Activated CD4-positive, alpha-beta T cell treated with anti-CD3 and anti-CD28 coated beads for 36 hours (primary cell): Measurements from ENCODE around the gene PDHB. TPM values are rescaled to one million over a fixed set of nuclear protein-coding genes. Genes with fewer than 3 reads are reported as not detected.
"Not testable (repeated sequence)": the region's sequence is repeated elsewhere in the genome, so short reads cannot be mapped to it uniquely, and the experiment has no call there.

Experiments
- ATAC-seq: fragments of 200-7000 bp; cut with Tn5 transposase; one replicate; pipeline ENCODE4 v1.10.0; 2021; ENCODE audit warnings: mild to moderate bottlenecking, moderate library complexity
- CTCF ChIA-PET: fragments of 350-600 bp; sonication (Branson Sonifier 250); formaldehyde crosslinking; loops from one replicate; lab custom pipeline; 2021; ENCODE audit warnings: antibody characterized with exemption; lab: Charles Lee
- POLR2A ChIA-PET: fragments of 350-600 bp; sonication (Branson Sonifier 250); formaldehyde crosslinking; loops from one replicate; lab custom pipeline; 2021; ENCODE audit warnings: antibody characterized with exemption, inconsistent platforms; lab: Charles Lee
- DNase-seq: peaks from one replicate; pipeline ENCODE4 v3.0.0-alpha.2; 2020
- H3K27ac Mint-ChIP-seq: one replicate; pipeline ENCODE4 v1.8.0; 2021; ENCODE audit warnings: mixed read lengths
- H3K27me3 Mint-ChIP-seq: one replicate; pipeline ENCODE4 v1.8.0; 2021; ENCODE audit warnings: mixed read lengths
- H3K36me3 Mint-ChIP-seq: one replicate; pipeline ENCODE4 v1.8.0; 2021; ENCODE audit warnings: low read depth, mixed read lengths
- H3K4me1 Mint-ChIP-seq: one replicate; pipeline ENCODE4 v1.8.0; 2021; ENCODE audit warnings: mixed read lengths
- H3K4me3 Mint-ChIP-seq: one replicate; pipeline ENCODE4 v1.8.0; 2021; ENCODE audit warnings: mild to moderate bottlenecking, moderate library complexity, mixed read lengths
- H3K9me3 Mint-ChIP-seq: one replicate; pipeline ENCODE4 v1.8.0; 2021; ENCODE audit warnings: low read depth, mixed read lengths
- intact Hi-C, 2 experiments: fragments of 100-400 bp; cut with DNase I in 1 of 2; cut with micrococcal nuclease in 1 of 2; formaldehyde crosslinking; loops; one replicate each; pipeline versions ENCODE4 v1.14.2 to v1.15.1; 2022 to 2024; cut with DNase I, micrococcal nuclease
- total RNA-seq, 2 experiments: library from RNA; stranded (reverse); gene quantifications; one replicate each; pipeline ENCODE4 v1.2.3, GENCODE V29; 2021

PDHB gene
- total RNA-seq, 2 experiments from 2014 or later = 42.7 to 50.7 TPM

DNA sequence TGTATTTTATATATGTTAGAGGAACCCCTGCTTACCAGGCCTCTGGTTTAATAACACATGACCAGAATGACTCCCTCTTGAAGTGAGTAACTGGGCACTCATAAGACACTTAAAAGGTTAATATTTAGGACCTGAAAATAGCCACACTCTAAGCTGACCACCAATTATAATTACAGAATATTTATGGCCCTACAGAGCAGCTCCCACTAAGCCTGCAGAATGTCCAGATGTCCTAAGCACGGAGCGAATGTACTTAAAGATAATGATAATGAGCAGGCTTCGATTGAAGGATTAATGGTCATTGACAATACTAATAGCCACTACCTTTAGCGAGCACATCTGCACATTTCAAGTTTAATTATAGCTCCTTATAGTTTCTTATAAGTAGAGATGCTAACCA is 35.5 kb upstream of the PDHB start:
- ChIA-PET CTCF (interaction anchor here (1.4 kb wide), 1 partner anchor 22 kb away, joined by 4 read pairs; no protein-coding TSS in a partner anchor), POLR2A (no interaction called here)
- ATAC-seq = no peak
- H3K27me3 Mint-ChIP-seq = peaks cover 2% of the 10 kb centered on the region
- H3K4me3 Mint-ChIP-seq = no peak overlapping the region
- no peaks in the 10 kb centered on the region for H3K36me3 Mint-ChIP-seq
- DNase-seq = no peak
- intact Hi-C loops = no loop called here
- no peak overlapping the region for H3K27ac Mint-ChIP-seq
- H3K9me3 Mint-ChIP-seq = no peaks in the 10 kb centered on the region
- H3K4me1 Mint-ChIP-seq = peaks cover 27% of the 10 kb centered on the region

GRCh38 chr3:58466899-58467563 is 33.4 kb upstream of the PDHB start:
- no peak for ATAC-seq
- CTCF ChIA-PET = interaction anchor here (0.7 to 1.4 kb wide), 3 partner anchors 25 to 161 kb away, joined by 3 to 8 read pairs (median 4); partner anchors contain the start of genes HTD2, KCTD6 and RPP14
- Mint-ChIP-seq H3K27me3 (no peaks in the 10 kb centered on the region), H3K36me3 (no peaks in the 10 kb centered on the region), H3K4me1 (peaks cover 29% of the 10 kb centered on the region), H3K4me3 (no peak overlapping the region), H3K9me3 (no peaks in the 10 kb centered on the region), H3K27ac (no peak overlapping the region)
- POLR2A ChIA-PET = no interaction called here
- DNase-seq = no peak
- intact Hi-C loops = no loop called here

- intact Hi-C loops = loop anchor here in 1 of 2 experiments (5.0 kb wide), 1 partner anchor 158 kb away; the partner anchor contains the start of genes HTD2 and RPP14
These were observed 31.2 kb upstream of the PDHB start for GRCh38 chr3:58464866-58465265.

GRCh38 chr3:58463942-58464271 is 30.3 kb upstream of the PDHB start:
- Mint-ChIP-seq H3K4me3 (no peak overlapping the region), H3K9me3 (no peaks in the 10 kb centered on the region), H3K36me3 (no peaks in the 10 kb centered on the region), H3K4me1 (peaks cover 14% of the 10 kb centered on the region), H3K27me3 (no peaks in the 10 kb centered on the region), H3K27ac (peak overlapping the region; percentile 25)
- ChIA-PET CTCF (interaction anchor here (0.6 to 1.6 kb wide), 20 partner anchors 9 to 505 kb away, joined by 3 to 13 read pairs (median 4); partner anchors contain the start of genes HTD2, PDHB and RPP14), POLR2A (no interaction called here)
- ATAC-seq = peak; percentile 3
- no peak for DNase-seq
- intact Hi-C loops = loop anchor here (1.0 to 5.0 kb wide), 7 partner anchors 7 to 166 kb away; partner anchors contain the start of genes HTD2 (in 2 of the 2), KCTD6 (in 2 of the 2), RPP14 (in 2 of the 2) and PDHB (in 1 of the 2)

More at GRCh38 chr3:58464866-58465265, 31.2 kb upstream of the PDHB start:
- Mint-ChIP-seq H3K27ac (no peak overlapping the region), H3K27me3 (no peaks in the 10 kb centered on the region), H3K9me3 (no peaks in the 10 kb centered on the region), H3K4me1 (peaks cover 14% of the 10 kb centered on the region), H3K4me3 (no peak overlapping the region), H3K36me3 (no peaks in the 10 kb centered on the region)
- ATAC-seq (peak; percentile 71), DNase-seq (peak; percentile 53)
- ChIA-PET CTCF (interaction anchor here (1.2 to 1.6 kb wide), 4 partner anchors 12 to 106 kb away, joined by 3 to 5 read pairs (median 4); no protein-coding TSS in a partner anchor), POLR2A (interaction anchor here (0.8 kb wide), 1 partner anchor 174 kb away, joined by 3 read pairs; no protein-coding TSS in a partner anchor)

- CTCF ChIA-PET = interaction anchor here (0.6 to 1.6 kb wide), 20 partner anchors 9 to 504 kb away, joined by 3 to 13 read pairs (median 4); partner anchors contain the start of genes HTD2, PDHB and RPP14
- H3K4me1 Mint-ChIP-seq = peaks cover 14% of the 10 kb centered on the region
- no peaks in the 10 kb centered on the region for H3K9me3 Mint-ChIP-seq
- H3K27me3 Mint-ChIP-seq = no peaks in the 10 kb centered on the region
- POLR2A ChIA-PET = interaction anchor here (0.7 kb wide), 1 partner anchor 30 kb away, joined by 4 read pairs; the partner anchor contains the start of gene PDHB
- intact Hi-C loops = loop anchor here (1.0 to 5.0 kb wide), 7 partner anchors 8 to 167 kb away; partner anchors contain the start of genes HTD2 (in 2 of the 2), KCTD6 (in 2 of the 2), RPP14 (in 2 of the 2) and PDHB (in 1 of the 2)
- H3K4me3 Mint-ChIP-seq = no peak overlapping the region
- peak overlapping the region; percentile 25 for H3K27ac Mint-ChIP-seq
- peak; percentile 97 for ATAC-seq
- peak; percentile 91 for DNase-seq
- no peaks in the 10 kb centered on the region for H3K36me3 Mint-ChIP-seq
These were observed 29.7 kb upstream of the PDHB start for GRCh38 chr3:58463181-58463941.

- POLR2A ChIA-PET = no interaction called here
- Mint-ChIP-seq H3K4me1 (peaks cover 14% of the 10 kb centered on the region), H3K36me3 (no peaks in the 10 kb centered on the region), H3K9me3 (no peaks in the 10 kb centered on the region), H3K27ac (no peak overlapping the region), H3K4me3 (no peak overlapping the region), H3K27me3 (no peaks in the 10 kb centered on the region)
- CTCF ChIA-PET = no interaction called here
- ATAC-seq (no peak), DNase-seq (no peak)
- intact Hi-C loops = loop anchor here (1.0 to 5.0 kb wide), 7 partner anchors 8 to 167 kb away; partner anchors contain the start of genes HTD2 (in 2 of the 2), KCTD6 (in 2 of the 2), RPP14 (in 2 of the 2) and PDHB (in 1 of the 2)
These were observed 29.2 kb upstream of the PDHB start for GRCh38 chr3:58462829-58463180.

- Mint-ChIP-seq H3K27me3 (no peaks in the 10 kb centered on the region), H3K9me3 (peaks cover 12% of the 10 kb centered on the region), H3K4me1 (peaks cover 8% of the 10 kb centered on the region), H3K36me3 (peaks cover 10% of the 10 kb centered on the region), H3K4me3 (no peak overlapping the region), H3K27ac (no peak overlapping the region)
- CTCF ChIA-PET = no interaction called here
- ATAC-seq = no peak
- intact Hi-C loops = no loop called here
- POLR2A ChIA-PET = no interaction called here
- no peak for DNase-seq
These were observed 25.5 kb upstream of the PDHB start for GRCh38 chr3:58459160-58459559.

DNA sequence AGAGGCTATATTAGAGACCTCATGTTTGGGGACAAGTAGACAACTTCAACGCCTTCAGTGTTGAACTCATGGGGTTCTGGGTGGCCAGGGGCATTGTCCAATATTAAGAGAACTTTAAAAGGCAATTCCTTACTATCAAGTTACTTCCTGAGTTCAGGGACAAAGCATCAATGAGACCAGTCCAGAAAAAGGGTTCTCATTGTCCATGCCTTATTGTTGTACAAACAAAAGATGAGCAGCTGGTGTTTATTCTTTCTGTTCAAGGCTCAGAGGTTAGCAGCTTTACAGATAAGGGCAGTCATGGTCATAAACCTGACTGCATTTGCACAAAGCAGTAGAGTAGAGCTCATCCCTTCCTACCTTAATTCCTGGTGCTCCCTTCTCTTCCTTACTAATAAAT is 18.5 kb upstream of the PDHB start:
- Mint-ChIP-seq H3K27ac (no peak overlapping the region), H3K4me3 (no peak overlapping the region), H3K27me3 (no peaks in the 10 kb centered on the region), H3K4me1 (no peaks in the 10 kb centered on the region), H3K9me3 (peaks cover 17% of the 10 kb centered on the region), H3K36me3 (peaks cover 10% of the 10 kb centered on the region)
- DNase-seq (no peak), ATAC-seq (no peak)
- POLR2A ChIA-PET = no interaction called here
- intact Hi-C loops = no loop called here
- CTCF ChIA-PET = interaction anchor here (0.6 to 1.4 kb wide), 2 partner anchors 11 to 12 kb away, joined by 3 to 5 read pairs; no protein-coding TSS in a partner anchor

DNA sequence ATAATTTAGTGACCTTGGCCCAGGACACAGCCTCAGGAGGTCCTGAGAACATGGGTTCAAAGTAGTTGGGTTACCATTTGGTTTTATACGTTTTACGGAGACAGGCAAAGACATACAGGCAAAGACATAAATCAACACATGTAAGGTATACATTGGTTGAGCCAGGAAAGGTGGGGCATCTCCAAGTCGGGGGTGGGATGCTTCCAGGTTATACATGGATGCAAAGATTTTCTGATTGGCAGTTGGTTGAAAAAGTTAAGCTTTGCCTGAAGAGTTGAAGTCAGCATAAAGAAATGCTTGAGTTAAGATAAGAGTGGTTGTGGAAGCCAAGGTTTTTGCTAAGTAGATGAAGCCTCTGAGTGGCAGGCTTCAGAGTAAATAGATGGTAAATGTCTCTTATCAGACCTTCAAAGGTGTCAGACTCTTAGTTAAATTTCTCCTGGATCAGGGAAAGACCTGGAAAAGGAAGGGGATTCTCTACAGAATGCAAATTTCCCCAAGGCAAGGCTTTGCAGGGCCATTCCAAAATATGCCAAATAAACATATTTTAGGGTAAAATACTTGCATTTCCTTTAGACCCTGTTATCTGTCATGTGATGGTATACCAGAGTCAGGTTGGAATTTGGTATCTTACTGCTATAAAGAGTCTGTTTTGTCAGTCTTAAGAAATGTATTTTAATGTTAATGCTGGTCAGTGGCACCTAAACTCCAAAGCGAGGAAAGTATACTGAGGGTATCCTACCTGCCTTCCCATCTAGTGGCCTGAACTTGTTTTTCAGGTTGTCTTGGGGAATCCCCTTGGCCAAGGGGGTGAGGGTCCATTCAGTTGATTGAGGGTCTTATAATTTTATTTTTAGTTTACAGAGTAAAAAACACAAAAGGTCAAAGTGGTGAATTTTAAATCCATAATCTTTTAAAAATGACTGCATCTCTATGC is 8.2 kb upstream of the PDHB start:
- intact Hi-C loops = no loop called here
- H3K36me3 Mint-ChIP-seq = no peaks in the 10 kb centered on the region
- ChIA-PET POLR2A (no interaction called here), CTCF (interaction anchor here (0.5 kb wide), 1 partner anchor 22 kb away, joined by 3 read pairs; no protein-coding TSS in a partner anchor)
- no peaks in the 10 kb centered on the region for H3K27me3 Mint-ChIP-seq
- no peak for DNase-seq
- no peaks in the 10 kb centered on the region for H3K9me3 Mint-ChIP-seq
- no peak for ATAC-seq
- H3K27ac Mint-ChIP-seq = no peak overlapping the region
- no peaks in the 10 kb centered on the region for H3K4me1 Mint-ChIP-seq
- H3K4me3 Mint-ChIP-seq = no peak overlapping the region

DNA sequence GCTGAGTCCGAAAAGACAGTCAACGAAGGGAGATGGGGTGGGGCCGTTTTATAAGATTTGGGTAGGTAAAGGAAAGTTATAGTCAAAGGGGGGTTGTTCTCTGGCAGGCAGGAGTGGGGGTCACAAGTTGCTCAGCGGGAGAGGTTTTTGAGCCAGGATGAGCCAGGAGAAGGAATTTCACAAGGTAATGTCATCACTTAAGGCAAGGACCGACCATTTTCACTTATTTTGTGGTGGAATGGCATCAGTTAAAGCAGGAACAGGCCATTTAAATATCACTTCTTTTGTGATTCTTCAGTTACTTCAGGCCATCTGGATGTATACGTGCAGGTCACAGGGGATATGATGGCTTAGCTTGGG is 7.3 kb upstream of the PDHB start:
- H3K27me3 Mint-ChIP-seq, H3K27ac Mint-ChIP-seq, DNase-seq, intact Hi-C loops, H3K36me3 Mint-ChIP-seq, H3K4me1 Mint-ChIP-seq, POLR2A ChIA-PET, H3K9me3 Mint-ChIP-seq, ATAC-seq, H3K4me3 Mint-ChIP-seq: not testable (repeated sequence)
- CTCF ChIA-PET = interaction anchor here (0.7 to 1.7 kb wide), 3 partner anchors 11 to 600 kb away, joined by 3 to 6 read pairs (median 3); no protein-coding TSS in a partner anchor
